HCT116 (cell line): ENCODE results near the gene GMDS. TPM values are rescaled to one million over a fixed set of nuclear protein-coding genes. Genes with fewer than 3 reads are reported as not detected.

Experiments
- ATAC-seq: fragments of 200-7000 bp; cut with Tn5 transposase; 2 replicates; pipeline ENCODE4 v1.9.1; 2020; ENCODE audit warnings: mild to moderate bottlenecking, moderate library complexity
- BruUV-seq: library from RNA; stranded (reverse); fragments of 400-500 nt; replicated peaks from 2 replicates; lab custom pipeline; 2021; lab: Mats Ljungman, UMichigan
- CTCF ChIA-PET: fragments of 300-600 bp; sonication (Branson Sonifier 250); formaldehyde crosslinking; loops from one replicate; lab custom pipeline; 2021; ENCODE audit warnings: antibody characterized with exemption; lab: Charles Lee
- POLR2A ChIA-PET: fragments of 300-600, 350-600 bp; sonication (Branson Sonifier 250); formaldehyde crosslinking; loops from one replicate; lab custom pipeline; 2021; ENCODE audit warnings: antibody characterized with exemption; lab: Charles Lee
- RAD21 ChIA-PET, 2 experiments: fragments of 300-600 bp; sonication (Branson Sonifier 250); formaldehyde crosslinking; loops; one replicate each; lab custom pipeline; 2023; ENCODE audit warnings: low total read pairs in 2 of 2; ENCODE audit not compliant: uncharacterized antibody in 2 of 2, unreplicated experiment in 2 of 2, low non-redundant PET in 1 of 2; lab: Charles Lee
- DNase-seq: peaks from one replicate; pipeline ENCODE4 v3.0.0-alpha.2; 2010; ENCODE audit warnings: low read depth, low spot score
- H2AFZ ChIP-seq: fragments of 200-600 bp; shearing (Covaris generic), sonication (generic); 2 replicates; pipeline ENCODE4 v1.6.1; 2017; ENCODE audit warnings: low read depth, mixed run types, mixed read lengths, antibody characterized with exemption, low read length; ENCODE audit not compliant: poor library complexity, severe bottlenecking
- H3K27ac ChIP-seq: 2 replicates; pipeline ENCODE4 v1.5.1; 2012; ENCODE audit warnings: low read depth, low read length
- H3K27me3 ChIP-seq: fragments of 200-600 bp; sonication (generic); 2 replicates; pipeline ENCODE4 v1.6.1; 2016; ENCODE audit warnings: mixed run types, low read length, mixed read lengths; ENCODE audit not compliant: insufficient read depth
- H3K36me3 ChIP-seq, 2 experiments: fragments of 200-500 bp in 1 of 2; fragments of 200-600 bp in 1 of 2; sonication (Bioruptor generic) in 1 of 2; sonication (generic) in 1 of 2; 2 replicates each; pipeline versions ENCODE4 v1.5.1 to v1.6.1; 2014 to 2016; ENCODE audit warnings: low read length in 2 of 2, inconsistent platforms in 1 of 2, mixed read lengths in 1 of 2, mixed run types in 1 of 2; ENCODE audit not compliant: insufficient read depth in 2 of 2, control insufficient read depth in 1 of 2
- H3K4me1 ChIP-seq, 2 experiments: fragments of 200-600 bp in 1 of 2; sonication (generic) in 1 of 2; 2 replicates each; pipeline versions ENCODE4 v1.5.1 to v1.6.1; 2012 to 2017; ENCODE audit warnings: low read length in 2 of 2, inconsistent platforms in 1 of 2, mild to moderate bottlenecking in 1 of 2, mixed read lengths in 1 of 2, mixed run types in 1 of 2, moderate library complexity in 1 of 2; ENCODE audit not compliant: insufficient read depth in 2 of 2, control insufficient read depth in 1 of 2
- H3K4me2 ChIP-seq: fragments of 200-600 bp; sonication (generic); 2 replicates; pipeline ENCODE4 v1.6.1; 2017; ENCODE audit warnings: mixed run types, low read length, mixed read lengths
- H3K4me3 ChIP-seq, 2 experiments: fragments of 200-600 bp in 1 of 2; sonication (generic) in 1 of 2; replicated peaks in 1 of 2; 2 replicates each; pipeline ENCODE4 v1.5.1; 2011 to 2016; ENCODE audit warnings: low read length in 2 of 2, control low read depth in 1 of 2, low read depth in 1 of 2, mild to moderate bottlenecking in 1 of 2, mixed read lengths in 1 of 2, mixed run types in 1 of 2
- H3K79me2 ChIP-seq: fragments of 200-600 bp; sonication (generic); 2 replicates; pipeline ENCODE4 v1.6.1; 2017; ENCODE audit warnings: mild to moderate bottlenecking, mixed run types, low read length, moderate library complexity, mixed read lengths; ENCODE audit not compliant: insufficient read depth
- H3K9ac ChIP-seq: fragments of 200-600 bp; sonication (generic); 2 replicates; pipeline ENCODE4 v1.6.1; 2016; ENCODE audit warnings: low read length, mixed read lengths
- H3K9me2 ChIP-seq: fragments of 200-600 bp; sonication (generic), shearing (Covaris generic); 2 replicates; pipeline ENCODE4 v1.6.1; 2017; ENCODE audit warnings: mixed run types, mild to moderate bottlenecking, moderate library complexity; ENCODE audit not compliant: insufficient read depth
- H3K9me3 ChIP-seq, 2 experiments: fragments of 200-500 bp in 1 of 2; fragments of 200-600 bp in 1 of 2; sonication (Bioruptor generic) in 1 of 2; sonication (generic) in 1 of 2; 2 replicates each; pipeline ENCODE4 v1.6.1; 2014 to 2017; ENCODE audit warnings: low read length in 2 of 2, mixed read lengths in 2 of 2, inconsistent platforms in 1 of 2, low read depth in 1 of 2, mild to moderate bottlenecking in 1 of 2, mixed run types in 1 of 2, moderate library complexity in 1 of 2; ENCODE audit not compliant: control insufficient read depth in 1 of 2, insufficient read depth in 1 of 2
- H4K20me1 ChIP-seq: fragments of 200-600 bp; sonication (generic), shearing (Covaris generic); 2 replicates; pipeline ENCODE4 v1.6.1; 2017; ENCODE audit warnings: mixed run types, mild to moderate bottlenecking, moderate library complexity; ENCODE audit not compliant: insufficient read depth
- ELF1 ChIP-seq: IDR thresholded peaks from 2 replicates; pipeline ENCODE4 v1.6.1; 2012; ENCODE audit warnings: low read depth, borderline replicate concordance
- EZH2phosphoT487 ChIP-seq: fragments of 200-600 bp; IDR thresholded peaks from 2 replicates; pipeline ENCODE4 v1.6.1; 2018; ENCODE audit warnings: antibody characterized with exemption, borderline replicate concordance
- FOSL1 ChIP-seq: IDR thresholded peaks from 2 replicates; pipeline ENCODE4 v1.6.1; 2012; ENCODE audit warnings: low read depth
- POLR2AphosphoS5 ChIP-seq: IDR thresholded peaks from 2 replicates; pipeline ENCODE4 v1.6.1; 2011; ENCODE audit warnings: mild to moderate bottlenecking, low read depth, low read length, moderate library complexity
- RAD21 ChIP-seq: IDR thresholded peaks from 2 replicates; pipeline ENCODE4 v1.6.1; 2012; ENCODE audit warnings: low read depth, mild to moderate bottlenecking
- TCF7L2 ChIP-seq: IDR thresholded peaks from 2 replicates; pipeline ENCODE4 v1.7.0; 2011; ENCODE audit warnings: borderline replicate concordance, inconsistent platforms; ENCODE audit not compliant: insufficient read depth, insufficient read length; ENCODE audit errors: extremely low read depth
- intact Hi-C: fragments of 100-400 bp; cut with micrococcal nuclease; formaldehyde crosslinking; loops from 2 replicates; pipeline ENCODE4 v1.10.0; 2022
- total RNA-seq: library from RNA; stranded (reverse); gene quantifications from one replicate; pipeline ENCODE4 v1.2.1, GENCODE V29; 2021; ENCODE audit not compliant: unreplicated experiment
- TF ChIP-seq, protein P1 (sequence below): IDR thresholded peaks from 2 replicates; pipeline ENCODE4 v1.6.1; 2011; ENCODE audit warnings: mild to moderate bottlenecking, low read length, moderate library complexity; ENCODE audit not compliant: insufficient replicate concordance; ENCODE audit errors: extremely low read depth

GMDS gene
- total RNA-seq, 1 experiment from 2014 or later: 34.4 TPM

DNA sequence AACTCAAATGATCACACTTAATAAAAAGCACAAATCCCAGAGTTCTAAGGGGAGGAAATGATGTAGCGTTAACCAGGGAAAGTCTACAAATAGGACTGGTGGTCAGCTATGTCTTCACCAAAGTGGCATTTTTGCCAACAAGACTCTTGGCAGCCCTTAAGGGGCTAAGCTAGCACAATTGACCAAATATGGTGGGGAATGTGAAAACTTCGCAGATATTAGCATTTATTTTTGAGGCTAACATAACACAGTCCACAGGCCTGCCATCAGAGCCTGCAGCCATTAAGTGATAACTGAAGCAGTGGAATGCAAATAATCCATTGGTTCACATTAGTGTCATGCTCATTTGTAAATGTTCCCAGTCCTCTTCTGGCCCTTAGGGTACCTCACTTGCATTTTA, 361.1 kb downstream of the GMDS start (continued):
- TF ChIP-seq, protein P1, sequence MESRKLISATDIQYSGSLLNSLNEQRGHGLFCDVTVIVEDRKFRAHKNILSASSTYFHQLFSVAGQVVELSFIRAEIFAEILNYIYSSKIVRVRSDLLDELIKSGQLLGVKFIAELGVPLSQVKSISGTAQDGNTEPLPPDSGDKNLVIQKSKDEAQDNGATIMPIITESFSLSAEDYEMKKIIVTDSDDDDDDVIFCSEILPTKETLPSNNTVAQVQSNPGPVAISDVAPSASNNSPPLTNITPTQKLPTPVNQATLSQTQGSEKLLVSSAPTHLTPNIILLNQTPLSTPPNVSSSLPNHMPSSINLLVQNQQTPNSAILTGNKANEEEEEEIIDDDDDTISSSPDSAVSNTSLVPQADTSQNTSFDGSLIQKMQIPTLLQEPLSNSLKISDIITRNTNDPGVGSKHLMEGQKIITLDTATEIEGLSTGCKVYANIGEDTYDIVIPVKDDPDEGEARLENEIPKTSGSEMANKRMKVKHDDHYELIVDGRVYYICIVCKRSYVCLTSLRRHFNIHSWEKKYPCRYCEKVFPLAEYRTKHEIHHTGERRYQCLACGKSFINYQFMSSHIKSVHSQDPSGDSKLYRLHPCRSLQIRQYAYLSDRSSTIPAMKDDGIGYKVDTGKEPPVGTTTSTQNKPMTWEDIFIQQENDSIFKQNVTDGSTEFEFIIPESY: no peak
- TF ChIP-seq RAD21 (no peak), POLR2AphosphoS5 (no peak)

DNA sequence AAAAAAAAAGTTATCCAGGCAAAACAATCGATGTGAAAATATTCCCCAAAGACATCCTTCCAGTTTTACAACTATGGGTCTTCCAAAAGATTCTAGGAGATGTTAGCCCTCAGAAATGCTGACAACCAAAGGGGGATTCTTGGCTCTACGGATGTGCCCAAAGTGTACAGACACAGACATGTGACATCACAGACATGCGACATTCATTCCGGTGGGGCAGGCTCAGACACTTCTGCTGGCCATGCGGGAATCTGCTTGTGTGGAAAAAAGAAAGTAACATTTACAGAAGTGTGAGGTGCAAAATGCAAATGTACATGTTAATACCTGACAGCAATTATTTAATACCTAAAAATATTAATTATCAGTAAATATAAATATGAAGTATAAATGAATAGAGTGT, 367.1 kb downstream of the GMDS start:
- no peak for TF ChIP-seq EZH2phosphoT487
- TF ChIP-seq FOSL1: no peak
- TF ChIP-seq TCF7L2: no peak
- TF ChIP-seq, protein P1: no peak
- no peak for TF ChIP-seq ELF1
- TF ChIP-seq, all 23 proteins: peak for 0
- H3K4me2 ChIP-seq: no peak overlapping the region
- H4K20me1 ChIP-seq: no peaks in the 10 kb centered on the region
- DNase-seq: no peak
- no peak overlapping the region for H3K9ac ChIP-seq
- no peaks in the 10 kb centered on the region for H3K79me2 ChIP-seq
- CTCF ChIA-PET: no interaction called here
- RAD21 ChIA-PET: no interaction called here
- no TSS peak for BruUV-seq
- H3K27ac ChIP-seq: no peak overlapping the region
- no peaks in the 10 kb centered on the region for H3K36me3 ChIP-seq
- POLR2A ChIA-PET: no interaction called here
- H3K27me3 ChIP-seq: no peaks in the 10 kb centered on the region
- H3K9me3 ChIP-seq: no peaks in the 10 kb centered on the region
- H2AFZ ChIP-seq: no peak overlapping the region
- H3K9me2 ChIP-seq: no peaks in the 10 kb centered on the region
- ATAC-seq: no peak
- intact Hi-C loops: no loop called here
- no peaks in the 10 kb centered on the region for H3K4me1 ChIP-seq
- no peak overlapping the region for H3K4me3 ChIP-seq
